GM23338 (cell line): ENCODE data around the gene ABI1. TPM values are rescaled to one million over a fixed set of nuclear protein-coding genes. Genes with fewer than 3 reads are reported as not detected.

Source experiments
- ATAC-seq: fragments of 200-7000 bp; cut with Tn5 transposase; 3 replicates; pipeline ENCODE4 v1.9.1; 2020
- DNase-seq: peaks from one replicate; pipeline ENCODE4 v3.0.0-alpha.2; 2015; ENCODE audit warnings: low spot score
- H2AFZ ChIP-seq: fragments of 200-600 bp; sonication (generic); 2 replicates; pipeline ENCODE4 v1.8.0; 2016; ENCODE audit warnings: antibody characterized with exemption, mild to moderate bottlenecking, moderate library complexity
- H3F3A ChIP-seq: fragments of 200-600 bp; sonication (generic); replicated peaks from 2 replicates; pipeline ENCODE4 v1.8.0; 2017; ENCODE audit warnings: antibody characterized with exemption, mixed run types, low read depth
- H3K27ac ChIP-seq: fragments of 200-600 bp; sonication (generic); 2 replicates; pipeline ENCODE4 v1.6.1; 2016; ENCODE audit warnings: low read depth
- H3K27me3 ChIP-seq: fragments of 200-600 bp; sonication (generic); 2 replicates; pipeline ENCODE4 v1.8.0; 2016; ENCODE audit warnings: mild to moderate bottlenecking, mixed run types, moderate library complexity; ENCODE audit not compliant: insufficient read depth
- H3K36me3 ChIP-seq: fragments of 200-600 bp; sonication (generic); 2 replicates; pipeline ENCODE4 v1.8.0; 2016; ENCODE audit warnings: mild to moderate bottlenecking; ENCODE audit not compliant: insufficient read depth
- H3K4me1 ChIP-seq: fragments of 200-600 bp; sonication (generic); 2 replicates; pipeline ENCODE4 v1.8.0; 2016; ENCODE audit warnings: mild to moderate bottlenecking, moderate library complexity; ENCODE audit not compliant: insufficient read depth
- H3K4me2 ChIP-seq: fragments of 200-600 bp; sonication (generic); 2 replicates; pipeline ENCODE4 v1.7.1; 2017; ENCODE audit warnings: mixed run types
- H3K4me3 ChIP-seq: fragments of 200-600 bp; sonication (generic); 2 replicates; pipeline ENCODE4 v1.6.1; 2016; ENCODE audit warnings: mixed run types
- H3K79me2 ChIP-seq: fragments of 200-600 bp; sonication (generic); replicated peaks from 2 replicates; pipeline ENCODE4 v1.8.0; 2017; ENCODE audit warnings: mild to moderate bottlenecking; ENCODE audit not compliant: insufficient read depth
- H3K9me2 ChIP-seq: fragments of 200-600 bp; sonication (generic); 2 replicates; pipeline ENCODE4 v1.8.0; 2017; ENCODE audit not compliant: insufficient read depth
- H4K20me1 ChIP-seq: fragments of 200-600 bp; sonication (generic); replicated peaks from 2 replicates; pipeline ENCODE4 v1.8.0; 2017; ENCODE audit warnings: mild to moderate bottlenecking; ENCODE audit not compliant: insufficient read depth
- H3K27ac Mint-ChIP-seq: 2 replicates; pipeline ENCODE4 v1.8.0; 2020; ENCODE audit warnings: inconsistent platforms, mild to moderate bottlenecking, moderate library complexity, mixed read lengths
- H3K27me3 Mint-ChIP-seq: 3 replicates; pipeline ENCODE4 v1.8.0; 2022; ENCODE audit warnings: low read depth, mild to moderate bottlenecking, moderate library complexity, mixed read lengths, inconsistent platforms; ENCODE audit not compliant: insufficient read depth, poor library complexity
- H3K36me3 Mint-ChIP-seq: 3 replicates; pipeline ENCODE4 v1.8.0; 2021; ENCODE audit warnings: low read depth, mild to moderate bottlenecking, inconsistent platforms, moderate library complexity, mixed read lengths
- H3K4me1 Mint-ChIP-seq: 3 replicates; pipeline ENCODE4 v1.8.0; 2020; ENCODE audit warnings: mild to moderate bottlenecking, inconsistent platforms, mixed read lengths
- H3K4me3 Mint-ChIP-seq: 3 replicates; pipeline ENCODE4 v1.8.0; 2021; ENCODE audit warnings: moderate library complexity, mild to moderate bottlenecking, inconsistent platforms, mixed read lengths
- H3K9me3 Mint-ChIP-seq: 3 replicates; pipeline ENCODE4 v1.8.0; 2020; ENCODE audit warnings: moderate library complexity, mild to moderate bottlenecking, inconsistent platforms, mixed read lengths
- CREB1 ChIP-seq: fragments of 250-450 bp; sonication (Bioruptor Pico); IDR thresholded peaks from 2 replicates; pipeline ENCODE4 v1.5.0; 2020; ENCODE audit warnings: low read depth, mild to moderate bottlenecking, moderate library complexity
- CTCF ChIP-seq, 2 experiments: fragments of 200-600 bp in 1 of 2; sonication (generic) in 1 of 2; conservative IDR thresholded peaks; 2 replicates each; pipeline versions ENCODE4 v1.5.1 to v1.6.1; 2016 to 2017; ENCODE audit warnings: antibody characterized with exemption in 2 of 2, low read depth in 2 of 2, mild to moderate bottlenecking in 2 of 2, moderate library complexity in 1 of 2
- ETS1 ChIP-seq: IDR thresholded peaks from 2 replicates; pipeline ENCODE4 v1.6.1; 2016; ENCODE audit warnings: antibody characterized with exemption
- EZH2 ChIP-seq: fragments of 200-600 bp; sonication (generic); IDR thresholded peaks from one replicate; pipeline ENCODE4 v1.8.0; 2017; ENCODE audit warnings: antibody characterized with exemption, mild to moderate bottlenecking, low read depth; ENCODE audit not compliant: unreplicated experiment
- EZH2phosphoT487 ChIP-seq: fragments of 200-600 bp; sonication (generic); IDR thresholded peaks from one replicate; pipeline ENCODE4 v1.8.1; 2018; ENCODE audit warnings: antibody characterized with exemption; ENCODE audit not compliant: unreplicated experiment
- JUNB ChIP-seq: IDR thresholded peaks from one replicate; pipeline ENCODE4 v1.6.1; 2016; ENCODE audit warnings: antibody characterized with exemption; ENCODE audit not compliant: unreplicated experiment
- NANOG ChIP-seq: IDR thresholded peaks from 2 replicates; pipeline ENCODE4 v1.6.1; 2016; ENCODE audit warnings: antibody characterized with exemption, borderline replicate concordance
- POLR2AphosphoS5 ChIP-seq: IDR thresholded peaks from 2 replicates; pipeline ENCODE4 v1.6.1; 2016; ENCODE audit warnings: antibody characterized with exemption, low read depth
- REST ChIP-seq: IDR thresholded peaks from one replicate; pipeline ENCODE4 v1.6.1; 2018; ENCODE audit warnings: antibody characterized with exemption; ENCODE audit not compliant: unreplicated experiment
- STAT1 ChIP-seq: IDR thresholded peaks from one replicate; pipeline ENCODE4 v1.6.1; 2016; ENCODE audit warnings: antibody characterized with exemption; ENCODE audit not compliant: unreplicated experiment
- ZNF114 ChIP-seq: fragments of 250-450 bp; sonication (Bioruptor Pico); IDR thresholded peaks from 2 replicates; pipeline ENCODE4 v1.5.0; 2020; ENCODE audit warnings: mild to moderate bottlenecking, moderate library complexity
- ZNF331 ChIP-seq: fragments of 250-450 bp; sonication (Bioruptor Pico); IDR thresholded peaks from 2 replicates; pipeline ENCODE4 v1.5.0; 2020; ENCODE audit warnings: low read depth, mild to moderate bottlenecking, moderate library complexity
- ZNF462 ChIP-seq: fragments of 250-450 bp; sonication (Bioruptor Pico); IDR thresholded peaks from 2 replicates; pipeline ENCODE4 v1.5.0; 2020; ENCODE audit warnings: mild to moderate bottlenecking, moderate library complexity
- polyA plus RNA-seq: library from polyadenylated mRNA; unstranded; fragments of >200 nt; fragmentation: Nextera tagmentation; extraction: Ambion mirVana; gene quantifications from 2 replicates; pipeline ENCODE4 v1.2.1, GENCODE V29; 2016
- total RNA-seq: library from RNA; depleted of rRNA; stranded (reverse); fragments of >200 nt; shearing (Covaris generic); gene quantifications from 2 replicates; pipeline ENCODE4 v1.2.3, GENCODE V29; 2014

Gene ABI1
- total and polyA plus RNA-seq, 2 experiments from 2014 or later, result 22.3 to 30.7 TPM

- Histone ChIP-seq H3K4me1 (no peaks in the 10 kb centered on the region), H3K4me2 (no peak overlapping the region), H3K36me3 (peaks cover 13% of the 10 kb centered on the region; the same call in 1 of the 2 replicates), H3K9me2 (no peaks in the 10 kb centered on the region), H3K27ac (no peak overlapping the region), H3F3A (no peaks in the 10 kb centered on the region), H2AFZ (no peak overlapping the region), H4K20me1 (peaks cover 7% of the 10 kb centered on the region; the same call in 1 of the 2 replicates), H3K27me3 (no peaks in the 10 kb centered on the region), H3K79me2 (no peaks in the 10 kb centered on the region), H3K4me3 (no peak overlapping the region)
- Mint-ChIP-seq H3K36me3 (peaks cover 68% of the 10 kb centered on the region), H3K4me1 (peaks cover 13% of the 10 kb centered on the region; the same call in 2 of the 3 replicates), H3K27me3 (peaks cover 4% of the 10 kb centered on the region), H3K27ac (no peak overlapping the region), H3K4me3 (no peak overlapping the region), H3K9me3 (no peaks in the 10 kb centered on the region)
- TF ChIP-seq CREB1 (CRISPR knock-in tag) (no peak), ETS1 (no peak), ZNF462 (no peak), NANOG (no peak), ZNF331 (CRISPR knock-in tag) (no peak), EZH2phosphoT487 (no peak), POLR2AphosphoS5 (no peak), EZH2 (no peak), CTCF (conservative IDR thresholded peaks at IDR 0.05; ENCODE audit: low read depth in 2 of 2) (no peak), STAT1 (no peak), ZNF114 (CRISPR knock-in tag) (no peak), JUNB (no peak), REST (no peak)
- no peak for DNase-seq
- no peak for ATAC-seq
Measured at GRCh38 chr10:26730552-26730951, 130.2 kb downstream of the ABI1 start.
